WTC11 (cell line): ENCODE measurements around the gene BIVM. TPM values are rescaled to one million over a fixed set of nuclear protein-coding genes. Genes with fewer than 3 reads are reported as not detected.

Experiments used
- ATAC-seq: fragments of 200-7000 bp; cut with Tn5 transposase; 2 replicates; pipeline ENCODE4 v1.10.0; 2021; ENCODE audit warnings: mild to moderate bottlenecking, moderate library complexity
- CTCF ChIA-PET: fragments of 300-600 bp; sonication (Branson Sonifier 250); formaldehyde crosslinking; loops from one replicate; lab custom pipeline; 2021; ENCODE audit warnings: antibody characterized with exemption; lab: Charles Lee
- POLR2A ChIA-PET: fragments of 350-600 bp; sonication (Branson Sonifier 250); formaldehyde crosslinking; loops from one replicate; lab custom pipeline; 2021; ENCODE audit warnings: antibody characterized with exemption; lab: Charles Lee
- DNase-seq: peaks from one replicate; pipeline ENCODE4 v3.0.0; 2021; ENCODE audit warnings: low spot score
- H3K27ac Mint-ChIP-seq: 2 replicates; pipeline ENCODE4 v1.8.0; 2021; ENCODE audit warnings: mixed read lengths
- H3K27me3 Mint-ChIP-seq: 2 replicates; pipeline ENCODE4 v1.8.0; 2021; ENCODE audit warnings: low read depth, mild to moderate bottlenecking, moderate library complexity, mixed read lengths
- H3K36me3 Mint-ChIP-seq: 2 replicates; pipeline ENCODE4 v1.8.0; 2021; ENCODE audit warnings: mixed read lengths
- H3K4me1 Mint-ChIP-seq: 2 replicates; pipeline ENCODE4 v1.8.0; 2022; ENCODE audit warnings: mixed read lengths
- H3K4me3 Mint-ChIP-seq: 2 replicates; pipeline ENCODE4 v1.8.0; 2021; ENCODE audit warnings: mild to moderate bottlenecking, moderate library complexity, mixed read lengths
- H3K9me3 Mint-ChIP-seq: 2 replicates; pipeline ENCODE4 v1.8.0; 2021; ENCODE audit warnings: mixed read lengths
- AFF4 ChIP-seq: sonication (generic); formaldehyde crosslinking; IDR thresholded peaks from 2 replicates; pipeline ENCODE4 v1.8.1; 2023; ENCODE audit warnings: mild to moderate bottlenecking, missing genetic modification reagents, borderline replicate concordance
- ATF6 ChIP-seq: sonication (generic); formaldehyde crosslinking; IDR thresholded peaks from 2 replicates; pipeline ENCODE4 v1.8.1; 2023; ENCODE audit warnings: mild to moderate bottlenecking, missing genetic modification reagents
- CREM ChIP-seq: sonication (generic); formaldehyde crosslinking; IDR thresholded peaks from 2 replicates; pipeline ENCODE4 v1.8.1; 2022; ENCODE audit warnings: mild to moderate bottlenecking, missing genetic modification reagents, moderate library complexity
- CTCF ChIP-seq: fragments of 200-600 bp; IDR thresholded peaks from 2 replicates; pipeline ENCODE4 v1.8.0; 2022; ENCODE audit warnings: antibody characterized with exemption
- ELF4 ChIP-seq: sonication (generic); formaldehyde crosslinking; IDR thresholded peaks from 2 replicates; pipeline ENCODE4 v1.8.1; 2022; ENCODE audit warnings: low read depth, mild to moderate bottlenecking, moderate library complexity, missing genetic modification reagents
- EMX1 ChIP-seq: fragments of 250-450 bp; sonication (Bioruptor Pico); IDR thresholded peaks from 2 replicates; pipeline ENCODE4 v1.8.0; 2021; ENCODE audit warnings: mild to moderate bottlenecking
- GTF2I ChIP-seq: fragments of 250-450 bp; sonication (Bioruptor Pico); conservative IDR thresholded peaks from 2 replicates; pipeline ENCODE4 v1.4.0; 2021; ENCODE audit warnings: mild to moderate bottlenecking
- JAZF1 ChIP-seq: fragments of 250-450 bp; sonication (Bioruptor Pico); IDR thresholded peaks from 2 replicates; pipeline ENCODE4 v1.9.0; 2021; ENCODE audit warnings: moderate library complexity, mild to moderate bottlenecking, inconsistent platforms
- MYBL2 ChIP-seq: sonication (generic); formaldehyde crosslinking; IDR thresholded peaks from 2 replicates; pipeline ENCODE4 v1.8.1; 2023; ENCODE audit warnings: mild to moderate bottlenecking, moderate library complexity, missing genetic modification reagents
- NFYB ChIP-seq: sonication (generic); formaldehyde crosslinking; conservative IDR thresholded peaks from 2 replicates; pipeline ENCODE4 v1.8.0; 2022; ENCODE audit warnings: low read depth, missing genetic modification reagents
- NR3C1 ChIP-seq: sonication (generic); formaldehyde crosslinking; conservative IDR thresholded peaks from 2 replicates; pipeline ENCODE4 v1.8.1; 2023; ENCODE audit warnings: low read depth, mild to moderate bottlenecking, missing genetic modification reagents
- SMAD4 ChIP-seq: sonication (generic); formaldehyde crosslinking; IDR thresholded peaks from 2 replicates; pipeline ENCODE4 v1.8.0; 2022; ENCODE audit warnings: mild to moderate bottlenecking, missing genetic modification reagents
- TEAD1 ChIP-seq: sonication (generic); formaldehyde crosslinking; IDR thresholded peaks from 2 replicates; pipeline ENCODE4 v1.8.0; 2022; ENCODE audit warnings: mild to moderate bottlenecking, missing genetic modification reagents
- TP53 ChIP-seq: sonication (generic); formaldehyde crosslinking; IDR thresholded peaks from 2 replicates; pipeline ENCODE4 v1.8.1; 2023; ENCODE audit warnings: mild to moderate bottlenecking, missing genetic modification reagents
- ZNF121 ChIP-seq: sonication (generic); formaldehyde crosslinking; IDR thresholded peaks from 2 replicates; pipeline ENCODE4 v1.8.0; 2023; ENCODE audit warnings: missing genetic modification reagents
- ZNF138 ChIP-seq: sonication (generic); formaldehyde crosslinking; conservative IDR thresholded peaks from 2 replicates; pipeline ENCODE4 v1.8.1; 2022; ENCODE audit warnings: mild to moderate bottlenecking, moderate library complexity, missing genetic modification reagents
- ZNF219 ChIP-seq: sonication (generic); formaldehyde crosslinking; IDR thresholded peaks from 2 replicates; pipeline ENCODE4 v1.8.0; 2023; ENCODE audit warnings: missing genetic modification reagents, mild to moderate bottlenecking, borderline replicate concordance
- ZNF532 ChIP-seq: fragments of 250-450 bp; sonication (Bioruptor Pico); IDR thresholded peaks from 2 replicates; pipeline ENCODE4 v1.9.0; 2021; ENCODE audit warnings: mild to moderate bottlenecking, borderline replicate concordance
- ZNF671 ChIP-seq: fragments of 250-450 bp; sonication (Bioruptor Pico); IDR thresholded peaks from 2 replicates; pipeline ENCODE4 v1.8.0; 2021; ENCODE audit warnings: mild to moderate bottlenecking
- total RNA-seq: library from RNA; stranded (reverse); gene quantifications from 3 replicates; pipeline ENCODE4 v1.2.3, GENCODE V29; 2021
- TF ChIP-seq, protein P1 (sequence below): sonication (generic); formaldehyde crosslinking; IDR thresholded peaks from 2 replicates; pipeline ENCODE4 v1.8.0; 2023; ENCODE audit warnings: missing genetic modification reagents
- TF ChIP-seq, protein P2 (sequence below): fragments of 250-450 bp; sonication (Bioruptor Pico); IDR thresholded peaks from 2 replicates; pipeline ENCODE4 v1.9.0; 2021; ENCODE audit warnings: moderate library complexity, mild to moderate bottlenecking, inconsistent platforms, borderline replicate concordance

The BIVM gene
- total RNA-seq, 1 experiment from 2014 or later = 10.2 TPM

GRCh38 chr13:102878481-102878880 is 79.6 kb downstream of the BIVM start:
- Mint-ChIP-seq H3K27ac (no peak overlapping the region), H3K4me1 (peaks cover 18% of the 10 kb centered on the region), H3K36me3 (peaks cover 15% of the 10 kb centered on the region), H3K27me3 (no peaks in the 10 kb centered on the region), H3K4me3 (no peak overlapping the region), H3K9me3 (no peaks in the 10 kb centered on the region)
- DNase-seq = no peak
- TF ChIP-seq ZNF671 (CRISPR knock-in tag) = no peak
- TF ChIP-seq ZNF219 (CRISPR knock-in tag) = no peak
- TF ChIP-seq, protein P1, sequence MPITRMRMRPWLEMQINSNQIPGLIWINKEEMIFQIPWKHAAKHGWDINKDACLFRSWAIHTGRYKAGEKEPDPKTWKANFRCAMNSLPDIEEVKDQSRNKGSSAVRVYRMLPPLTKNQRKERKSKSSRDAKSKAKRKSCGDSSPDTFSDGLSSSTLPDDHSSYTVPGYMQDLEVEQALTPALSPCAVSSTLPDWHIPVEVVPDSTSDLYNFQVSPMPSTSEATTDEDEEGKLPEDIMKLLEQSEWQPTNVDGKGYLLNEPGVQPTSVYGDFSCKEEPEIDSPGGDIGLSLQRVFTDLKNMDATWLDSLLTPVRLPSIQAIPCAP (CRISPR knock-in tag) = no peak
- TF ChIP-seq NR3C1 (CRISPR knock-in tag) = no peak
- TF ChIP-seq CREM (CRISPR knock-in tag) = no peak
- TF ChIP-seq GTF2I (CRISPR knock-in tag) = no peak
- TF ChIP-seq, protein P2, sequence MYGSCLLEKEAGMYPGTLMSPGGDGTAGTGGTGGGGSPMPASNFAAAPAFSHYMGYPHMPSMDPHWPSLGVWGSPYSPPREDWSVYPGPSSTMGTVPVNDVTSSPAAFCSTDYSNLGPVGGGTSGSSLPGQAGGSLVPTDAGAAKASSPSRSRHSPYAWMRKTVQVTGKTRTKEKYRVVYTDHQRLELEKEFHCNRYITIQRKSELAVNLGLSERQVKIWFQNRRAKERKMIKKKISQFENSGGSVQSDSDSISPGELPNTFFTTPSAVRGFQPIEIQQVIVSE (CRISPR knock-in tag) = no peak
- no peak for TF ChIP-seq EMX1 (CRISPR knock-in tag)
- TF ChIP-seq MYBL2 (CRISPR knock-in tag) = no peak
- TF ChIP-seq ZNF121 (CRISPR knock-in tag) = no peak
- no peak for TF ChIP-seq TP53
- no peak for TF ChIP-seq AFF4 (CRISPR knock-in tag)
- peak; percentile 51 for ATAC-seq
- CTCF ChIA-PET = no interaction called here
- POLR2A ChIA-PET = no interaction called here

GRCh38 chr13:102879793-102880499 is 81.0 kb downstream of the BIVM start:
- ChIA-PET CTCF (interaction anchor here (2.6 kb wide), 1 partner anchor 9 kb away, joined by 15 read pairs; no protein-coding TSS in a partner anchor), POLR2A (no interaction called here)
- no peak for DNase-seq
- no peak for ATAC-seq
- Mint-ChIP-seq H3K27me3 (no peaks in the 10 kb centered on the region), H3K9me3 (no peaks in the 10 kb centered on the region), H3K36me3 (peaks cover 8% of the 10 kb centered on the region), H3K4me1 (peaks cover 18% of the 10 kb centered on the region), H3K27ac (no peak overlapping the region), H3K4me3 (no peak overlapping the region)
- no peak for TF ChIP-seq ELF4
- no peak for TF ChIP-seq CTCF
- TF ChIP-seq JAZF1 (CRISPR knock-in tag) = no peak
- no peak for TF ChIP-seq ZNF532 (CRISPR knock-in tag)
- no peak for TF ChIP-seq ZNF219 (CRISPR knock-in tag)
- TF ChIP-seq TEAD1 = no peak
- TF ChIP-seq ZNF138 (CRISPR knock-in tag) = no peak
- TF ChIP-seq NFYB = no peak
- TF ChIP-seq ATF6 (CRISPR knock-in tag) = no peak
- TF ChIP-seq SMAD4 (CRISPR knock-in tag) = no peak
